C1 segment of cervical spinal cord (tissue), 14 donors: ENCODE data around the gene DEDD2.

Source experiments
- DNase-seq, 14 donors: peaks; one replicate each; lab custom pipeline; 2025; lab: John Stamatoyannopoulos, UW

DEDD2 gene

DNA sequence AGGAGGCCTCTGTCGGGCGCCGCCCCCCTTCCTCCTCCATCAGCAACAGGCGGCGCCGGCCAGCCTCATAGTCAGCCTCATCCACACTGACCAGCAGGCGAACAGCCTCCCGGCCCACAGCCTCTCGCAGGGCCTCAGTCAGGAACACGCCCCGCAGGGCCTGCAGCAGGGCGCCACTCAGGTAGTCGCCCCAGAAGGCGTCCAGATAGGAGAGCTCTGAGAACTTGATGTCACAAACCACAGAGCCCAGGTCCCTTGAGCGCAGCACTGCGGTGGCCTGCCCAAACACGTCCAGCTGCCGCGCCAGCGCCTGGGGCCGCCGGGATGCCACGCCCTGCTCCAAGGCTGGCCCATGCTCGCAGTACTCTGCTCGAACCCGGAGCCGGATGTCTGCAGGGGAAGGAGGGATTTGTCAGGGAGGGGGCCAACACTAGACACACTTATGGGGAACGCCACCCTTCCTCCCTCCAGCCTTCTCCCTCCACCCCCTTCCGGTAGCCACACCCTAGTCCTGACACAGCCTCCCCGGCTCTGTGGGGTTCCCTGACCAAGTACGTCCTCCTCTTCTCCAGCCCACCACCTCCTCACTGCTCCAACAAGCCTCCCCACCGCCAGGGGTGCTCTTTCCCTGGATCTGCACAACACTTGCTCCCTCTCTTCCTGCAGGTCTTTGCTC lies 17.9 kb downstream of the DEDD2 start:
- no peak for DNase-seq

DNA sequence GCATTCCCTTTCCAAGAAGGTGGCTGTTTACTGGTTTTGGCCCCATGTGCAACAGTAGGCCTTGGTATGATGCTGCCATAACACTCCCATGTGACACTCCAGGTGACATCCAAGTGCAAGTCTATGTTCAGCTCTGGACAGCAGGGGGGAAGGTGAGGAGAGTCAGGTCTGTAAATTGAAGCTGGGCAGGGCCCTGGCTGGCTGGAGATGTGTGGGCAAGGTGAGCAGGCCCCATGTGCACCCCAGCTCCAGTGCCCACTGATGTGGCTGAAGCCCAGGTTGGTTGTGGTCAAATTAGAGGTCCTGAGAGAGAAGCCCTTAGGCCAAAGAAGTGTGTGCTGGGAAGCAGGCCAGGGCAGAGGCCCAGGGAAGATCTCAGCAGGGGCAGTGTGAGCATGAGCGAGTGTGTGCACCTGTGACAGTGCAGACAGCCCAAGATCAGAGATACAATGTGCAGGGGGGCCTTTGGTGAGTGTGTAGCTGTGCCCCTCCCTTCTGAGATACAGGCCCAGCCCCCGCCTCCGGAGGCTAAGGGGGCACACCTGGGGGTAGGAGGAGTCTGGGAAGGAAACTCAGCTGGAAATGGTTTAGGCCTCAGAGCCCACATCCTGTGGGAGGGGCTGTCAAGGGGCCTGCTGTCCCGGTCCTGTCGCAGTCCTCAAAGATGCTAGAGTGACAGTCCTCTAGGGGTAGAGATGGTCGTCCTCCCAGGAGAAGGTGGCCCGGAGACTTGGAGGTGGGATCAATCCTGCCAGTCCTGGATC lies 18.6 kb downstream of the DEDD2 start:
- DNase-seq = no peak

DNA sequence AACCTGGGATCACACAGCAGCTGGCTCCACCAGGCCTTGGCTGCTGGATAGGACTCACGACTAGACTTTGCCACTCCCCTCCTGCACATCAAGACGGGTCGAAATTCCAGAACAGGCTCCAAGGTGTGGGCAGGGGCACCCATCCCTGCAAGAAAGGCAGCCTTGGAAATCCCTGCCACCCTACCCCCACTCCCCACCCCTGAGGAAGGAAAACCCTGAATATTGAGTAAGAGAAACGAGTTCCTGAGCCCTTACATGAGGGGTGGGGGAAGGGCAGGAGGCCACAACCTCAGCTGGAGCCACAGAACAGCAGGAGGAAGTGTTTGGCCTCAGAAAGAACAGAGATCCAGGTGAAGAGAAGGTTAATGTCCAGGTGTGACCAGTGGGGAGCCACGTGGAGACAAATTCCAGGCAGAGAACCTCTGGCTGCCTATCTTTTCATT lies 20.1 kb downstream of the DEDD2 start:
- no peak for DNase-seq

DNA sequence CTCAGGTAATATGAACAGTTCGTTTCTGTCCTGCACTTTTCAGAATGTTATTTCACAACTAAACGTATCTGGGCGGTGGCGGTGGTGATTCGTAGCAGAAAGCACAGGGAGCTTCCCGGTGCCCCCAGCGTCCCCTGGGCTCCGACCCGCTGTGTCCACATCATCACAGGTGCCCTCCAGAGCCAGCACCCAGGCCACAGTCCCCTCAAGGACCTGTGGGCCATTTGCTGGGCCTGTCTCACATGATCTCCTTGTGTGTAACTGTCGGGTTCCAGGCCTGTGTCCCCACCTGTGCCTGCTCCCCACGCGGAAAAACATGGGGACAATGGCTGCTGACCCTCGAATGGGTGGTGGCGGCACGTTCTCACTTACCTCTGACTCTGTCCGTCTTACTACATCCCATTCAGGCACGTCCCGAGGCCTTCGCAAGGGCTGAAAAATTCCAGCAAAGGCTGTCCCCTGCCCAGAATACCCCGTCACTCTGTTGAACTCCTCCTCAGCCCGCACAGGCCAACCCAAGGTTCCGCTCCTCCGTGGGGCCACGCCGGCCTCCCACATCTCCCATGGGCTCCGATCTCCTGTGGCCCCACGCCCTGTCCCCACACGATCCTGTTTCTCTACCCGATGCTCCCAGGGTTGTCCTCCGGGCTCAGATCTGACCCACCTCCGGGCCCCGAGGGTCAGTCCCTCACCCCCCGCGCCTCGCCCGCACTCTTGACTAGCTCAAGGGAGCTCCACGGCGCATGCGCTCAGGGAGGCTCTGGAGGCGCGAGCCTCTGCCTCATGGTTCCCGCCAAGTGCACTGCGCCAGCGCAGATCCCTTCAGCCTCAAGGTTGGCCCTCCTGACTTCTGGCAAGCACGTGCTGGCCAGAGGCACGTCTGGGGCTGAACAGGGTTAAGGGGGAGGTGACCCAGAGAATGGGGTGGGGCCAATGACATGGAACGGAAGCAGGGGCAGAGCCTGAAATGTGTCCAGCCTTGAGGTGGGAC lies 21.2 kb downstream of the DEDD2 start:
- DNase-seq = no peak

DNA sequence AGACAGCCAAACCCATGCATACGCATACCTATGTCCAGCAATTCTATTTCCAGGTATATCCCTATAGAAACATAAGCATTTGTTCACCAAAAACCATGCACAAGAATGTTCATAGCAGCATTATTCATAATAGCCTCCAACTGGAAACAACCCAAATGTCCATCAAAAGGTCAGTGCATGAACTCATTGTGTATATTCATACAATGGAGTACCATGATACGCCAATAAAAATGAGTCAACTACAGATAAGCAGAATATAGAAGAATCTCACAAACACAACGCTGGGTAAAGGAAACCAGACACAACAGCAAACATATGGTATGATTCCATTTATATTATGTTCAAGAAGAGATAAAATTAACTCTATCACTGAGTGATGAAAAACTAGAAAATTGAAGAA lies 23.8 kb downstream of the DEDD2 start:
- DNase-seq = no peak

DNA sequence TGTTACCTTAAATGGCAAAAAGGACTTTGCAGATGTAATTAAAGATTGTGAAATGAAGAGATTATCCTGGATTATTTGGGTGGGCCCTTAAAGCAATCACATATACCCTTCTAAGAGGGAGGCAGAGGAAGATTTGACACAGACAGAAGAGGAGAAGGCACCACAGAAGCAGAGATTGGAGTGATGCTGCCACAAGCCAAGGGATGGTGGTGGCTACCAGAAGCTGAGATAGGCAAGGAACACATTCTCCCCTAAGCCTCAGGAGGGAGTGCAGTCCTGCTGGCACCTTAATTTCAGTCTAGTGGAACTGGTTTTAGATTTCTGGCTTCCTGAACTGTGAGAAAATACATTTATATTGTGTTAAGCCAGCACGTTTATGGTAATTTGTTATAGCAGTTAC lies 24.2 kb downstream of the DEDD2 start:
- no peak for DNase-seq

DNA sequence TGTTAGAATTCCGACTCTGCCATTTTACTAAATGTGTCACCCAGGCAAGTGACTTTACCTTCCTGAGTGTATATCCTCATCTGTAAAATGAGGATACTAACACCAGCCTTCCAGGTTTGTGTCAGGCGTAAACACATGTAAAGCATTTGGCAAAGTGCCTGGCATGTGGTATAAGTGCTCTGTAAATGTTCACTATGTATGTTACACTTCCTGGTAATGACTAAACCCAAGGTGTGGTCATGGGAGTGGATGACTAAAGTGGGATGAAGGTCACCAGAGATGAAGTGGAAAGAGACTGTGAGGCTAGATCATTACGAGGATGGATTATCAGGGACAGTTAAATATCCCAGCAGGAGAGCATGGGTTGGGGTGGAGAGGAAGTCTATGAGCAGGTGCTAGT lies 25.6 kb downstream of the DEDD2 start:
- DNase-seq = no peak

DNA sequence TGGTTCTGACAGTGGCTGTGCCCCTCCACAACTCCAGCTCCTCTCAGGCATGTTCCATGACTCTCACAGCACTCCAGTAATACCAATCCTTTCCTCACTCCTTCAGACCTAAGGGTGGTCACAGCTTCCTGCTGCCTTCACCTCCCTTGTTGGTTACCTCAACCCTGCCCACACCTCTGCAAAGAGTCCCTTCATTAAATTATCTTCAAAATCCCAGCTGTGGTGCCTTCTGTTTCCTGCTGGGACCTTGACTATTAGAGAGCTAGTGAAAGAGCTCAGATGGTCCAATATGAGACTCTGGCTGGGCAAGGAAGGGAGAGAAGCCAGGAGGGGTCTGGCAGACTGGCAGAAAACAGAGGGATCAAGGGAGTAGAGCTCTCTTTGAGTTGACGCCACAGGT lies 26.1 kb downstream of the DEDD2 start:
- DNase-seq = no peak

DNA sequence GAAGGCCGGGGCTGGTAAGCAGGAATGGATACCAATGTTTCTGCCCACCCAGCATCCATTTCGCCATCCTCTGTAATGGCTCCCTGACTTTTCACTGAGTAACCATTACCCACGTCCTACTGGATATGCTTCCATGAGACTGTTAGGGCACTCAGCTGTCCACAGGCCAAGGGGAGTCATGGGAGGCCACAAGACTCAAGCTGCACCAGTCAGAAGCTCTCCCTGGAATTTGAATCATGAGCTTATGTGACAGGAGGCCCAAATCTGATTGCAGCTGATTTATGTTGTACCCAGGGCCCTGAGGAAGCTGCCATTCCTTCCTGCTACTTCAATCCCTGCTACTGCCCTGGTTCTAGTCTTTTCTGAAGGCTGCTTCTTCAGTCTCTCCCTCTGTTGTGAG lies 28.3 kb downstream of the DEDD2 start:
- DNase-seq = no peak

DNA sequence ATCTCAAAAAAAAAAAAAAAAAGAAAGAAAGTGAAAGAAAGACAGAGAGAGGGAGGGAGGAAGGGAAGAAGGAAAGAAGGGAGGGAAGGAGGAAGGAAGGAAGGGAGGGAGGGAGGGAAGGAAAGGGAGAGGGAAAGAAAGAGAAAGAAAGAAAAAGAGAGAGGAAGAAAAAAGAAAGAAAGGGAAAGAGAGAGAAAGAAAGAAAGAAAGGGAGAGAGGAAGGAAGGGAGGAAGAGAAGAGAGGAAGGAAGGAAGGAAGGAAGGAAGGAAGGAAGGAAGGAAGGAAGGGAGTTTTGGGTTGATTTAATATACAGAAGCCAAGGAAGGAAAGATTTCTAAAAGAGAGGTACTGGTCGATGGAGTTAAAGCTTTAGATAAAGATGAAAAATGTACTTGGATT lies 28.8 kb downstream of the DEDD2 start:
- DNase-seq = no peak

DNA sequence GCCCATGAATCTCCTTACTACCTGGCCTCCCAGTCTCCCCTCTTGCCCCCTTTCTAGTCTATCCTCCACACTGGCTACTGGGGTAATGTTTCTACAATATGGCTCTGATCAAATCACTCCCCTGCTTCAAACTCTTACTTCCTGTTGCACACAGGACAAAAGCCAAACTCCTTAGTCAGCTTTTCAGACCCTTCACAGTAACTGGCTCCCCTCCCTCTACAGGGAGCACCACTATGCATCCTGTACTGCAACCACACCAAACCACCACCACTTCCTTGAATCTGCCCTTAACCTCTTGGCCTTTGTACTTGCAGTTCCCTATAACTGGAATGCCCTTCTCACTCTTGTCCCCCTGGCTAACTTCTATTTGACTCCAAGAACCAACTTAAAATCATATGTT lies 32.2 kb downstream of the DEDD2 start:
- DNase-seq = no peak

DNA sequence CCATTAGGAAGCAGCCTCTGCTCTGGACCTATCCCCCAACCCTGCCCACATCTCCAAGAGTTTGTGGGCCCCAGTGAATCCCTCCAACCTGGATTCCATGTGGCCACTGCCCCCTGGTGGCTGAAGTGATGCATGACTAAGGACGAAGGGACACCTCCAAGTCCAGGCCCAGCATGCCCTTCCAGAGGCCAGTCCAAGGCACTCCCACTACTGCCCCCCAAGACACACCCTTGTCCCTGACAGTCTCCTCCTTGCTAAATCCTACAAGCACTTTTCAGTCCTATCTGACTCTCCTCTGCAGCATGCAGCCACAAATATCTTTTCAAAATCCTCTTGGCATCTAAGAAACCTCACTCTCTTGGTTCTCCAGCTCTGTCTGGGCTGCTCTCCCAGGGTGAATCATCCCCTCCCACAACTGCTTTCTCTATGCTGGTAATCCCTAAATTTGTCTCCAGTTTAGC lies 33.0 kb downstream of the DEDD2 start:
- DNase-seq = peak in 11 of 14 donors; percentile 30 to 72 (median 52)

DNA sequence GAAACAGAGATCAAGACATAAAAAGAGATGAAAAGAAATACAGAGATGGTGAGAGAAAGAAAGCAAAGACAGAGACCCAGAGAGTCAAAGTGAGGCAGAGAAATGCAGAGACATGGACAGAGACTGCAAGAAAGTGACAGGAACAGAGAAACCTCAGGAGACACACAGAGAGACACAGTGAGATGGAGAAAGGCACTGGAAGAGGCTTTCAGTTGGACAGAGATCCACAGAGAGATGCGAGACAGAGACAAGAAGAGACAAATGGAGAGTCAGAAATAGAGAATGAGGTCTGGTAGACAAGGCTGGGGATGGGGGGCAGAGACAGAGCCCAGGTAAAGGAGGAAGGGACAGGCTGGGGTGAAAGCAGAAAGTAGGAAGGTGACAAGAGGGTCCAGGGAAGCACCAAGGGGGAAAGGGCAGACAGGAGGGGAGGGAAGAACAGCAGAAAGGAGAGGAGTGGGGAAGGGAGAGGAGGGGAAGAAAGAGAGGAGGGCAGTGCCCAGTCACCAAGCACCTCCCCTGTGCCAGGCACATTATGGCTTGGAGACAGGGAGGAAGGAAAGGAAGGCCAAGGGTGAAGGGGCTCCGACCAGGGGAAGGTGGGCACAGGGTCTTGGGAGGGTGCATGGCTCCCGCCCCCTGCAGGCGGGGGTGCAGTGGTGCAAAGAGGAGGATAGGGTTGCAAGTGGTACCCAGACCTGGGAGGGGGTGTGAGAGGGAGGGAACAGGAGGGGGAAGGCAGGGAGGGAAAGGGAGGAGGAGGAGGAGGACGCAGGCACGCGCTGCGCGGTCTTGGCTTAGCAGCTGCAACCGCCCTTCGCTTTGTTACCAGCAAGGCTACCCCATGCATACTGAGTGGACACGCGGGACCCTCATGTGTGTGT lies 38.4 kb downstream of the DEDD2 start:
- no peak for DNase-seq

DNA sequence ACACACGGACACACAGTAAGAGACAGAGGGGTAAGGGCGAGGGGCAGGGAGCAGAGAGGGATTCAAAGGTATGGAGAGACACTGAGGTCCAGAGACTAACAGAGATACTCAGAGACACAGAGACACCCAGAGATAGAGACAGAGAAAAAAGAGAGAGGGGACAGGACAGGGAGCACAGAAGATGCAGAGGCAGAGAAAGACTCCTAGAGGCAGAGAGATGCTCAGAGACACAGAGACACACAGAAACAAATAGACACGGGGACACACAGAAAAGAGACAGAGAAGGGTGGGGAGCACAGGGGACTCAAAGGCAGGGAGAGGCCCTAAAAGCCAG lies 39.8 kb downstream of the DEDD2 start:
- no peak for DNase-seq

DNA sequence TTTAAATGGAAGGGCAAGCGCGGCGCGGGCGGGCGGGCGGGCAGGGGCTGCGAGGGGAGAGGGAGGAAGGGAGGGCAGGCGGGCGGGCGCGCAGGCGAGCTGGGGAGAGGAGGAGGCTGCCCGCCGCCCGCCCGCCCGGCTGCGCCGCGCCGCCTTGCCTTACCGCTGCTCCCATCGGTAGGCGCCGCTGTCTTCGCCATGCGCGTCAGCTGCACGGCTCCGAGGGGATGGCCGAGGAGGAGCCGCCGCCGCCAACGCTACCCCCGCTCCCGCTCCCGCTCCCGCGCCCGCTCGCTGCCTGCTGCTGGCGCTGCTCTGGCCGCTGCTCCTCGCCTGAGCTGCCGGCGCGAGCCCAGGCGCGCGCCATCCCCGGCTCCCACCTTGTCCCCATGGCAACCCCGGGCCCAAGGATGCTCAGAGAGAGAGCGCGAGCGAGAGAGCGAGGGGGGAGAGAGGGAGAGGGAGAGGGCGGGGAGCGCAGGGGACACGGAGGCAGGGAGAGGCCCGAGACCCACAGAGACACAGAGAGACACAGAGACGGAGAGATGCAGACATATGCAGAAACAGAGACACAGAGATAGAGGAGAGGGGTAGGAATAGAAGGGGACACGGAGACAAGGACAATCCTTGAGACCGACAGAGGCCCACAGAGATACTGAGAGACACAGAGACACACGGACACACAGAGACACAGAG lies 40.3 kb downstream of the DEDD2 start:
- DNase-seq = peak in 12 of 14 donors; percentile 3 to 86 (median 36)

DNA sequence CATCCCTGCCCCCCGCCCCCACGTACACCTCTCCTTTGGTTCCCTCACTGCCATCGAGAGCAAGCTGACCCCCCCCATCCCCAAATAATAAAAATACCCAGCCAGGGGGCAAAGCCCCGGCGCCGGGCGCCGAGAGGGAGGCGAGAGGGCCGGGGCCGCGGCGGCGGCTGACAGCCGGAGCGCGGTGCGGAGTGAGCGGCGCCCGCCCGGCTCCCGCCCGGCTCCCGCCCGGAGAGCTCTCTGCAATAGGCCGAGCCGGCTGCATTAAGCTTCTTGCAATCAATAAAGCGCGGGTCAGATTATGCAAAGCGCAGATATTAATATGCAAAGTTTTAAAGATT lies 40.9 kb downstream of the DEDD2 start:
- peak in 3 of 14 donors; percentile 42 to 55 (median 52) for DNase-seq

DNA sequence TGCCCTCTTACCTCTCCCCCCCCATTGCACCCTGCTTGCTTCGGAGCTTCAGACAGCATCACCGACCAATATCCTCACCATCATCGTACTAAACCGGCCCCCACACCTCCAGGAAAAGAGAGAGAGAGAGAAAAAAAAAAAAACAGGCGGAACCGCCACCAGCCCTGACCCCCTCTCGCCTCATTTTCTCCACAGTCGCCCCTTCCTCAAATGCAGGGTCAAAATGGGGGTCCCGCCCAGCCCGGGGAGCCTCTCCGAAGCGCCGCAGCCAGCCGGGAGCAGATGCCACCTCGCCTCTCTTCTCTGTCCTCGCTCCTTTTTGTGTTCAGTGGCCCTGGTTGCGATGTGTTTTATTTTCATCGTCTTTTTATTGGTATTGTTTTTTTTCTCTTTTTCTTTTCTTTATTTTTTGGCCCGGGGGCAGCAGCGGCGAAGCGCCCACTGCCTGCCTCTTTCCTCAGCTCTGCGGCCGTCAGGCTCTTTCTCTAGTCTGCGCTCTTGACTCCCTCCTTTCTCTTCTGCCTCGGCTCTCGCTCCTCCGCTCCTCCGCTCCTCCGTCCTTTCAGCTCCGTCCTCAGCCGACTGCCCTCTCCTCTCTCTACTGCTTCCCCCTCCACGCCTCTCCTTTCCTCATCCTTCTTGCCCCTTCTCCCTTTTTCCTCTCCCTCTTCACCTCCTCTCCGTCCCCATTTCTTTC lies 41.4 kb downstream of the DEDD2 start:
- peak in 4 of 14 donors; percentile 2 to 59 (median 12) for DNase-seq

DNA sequence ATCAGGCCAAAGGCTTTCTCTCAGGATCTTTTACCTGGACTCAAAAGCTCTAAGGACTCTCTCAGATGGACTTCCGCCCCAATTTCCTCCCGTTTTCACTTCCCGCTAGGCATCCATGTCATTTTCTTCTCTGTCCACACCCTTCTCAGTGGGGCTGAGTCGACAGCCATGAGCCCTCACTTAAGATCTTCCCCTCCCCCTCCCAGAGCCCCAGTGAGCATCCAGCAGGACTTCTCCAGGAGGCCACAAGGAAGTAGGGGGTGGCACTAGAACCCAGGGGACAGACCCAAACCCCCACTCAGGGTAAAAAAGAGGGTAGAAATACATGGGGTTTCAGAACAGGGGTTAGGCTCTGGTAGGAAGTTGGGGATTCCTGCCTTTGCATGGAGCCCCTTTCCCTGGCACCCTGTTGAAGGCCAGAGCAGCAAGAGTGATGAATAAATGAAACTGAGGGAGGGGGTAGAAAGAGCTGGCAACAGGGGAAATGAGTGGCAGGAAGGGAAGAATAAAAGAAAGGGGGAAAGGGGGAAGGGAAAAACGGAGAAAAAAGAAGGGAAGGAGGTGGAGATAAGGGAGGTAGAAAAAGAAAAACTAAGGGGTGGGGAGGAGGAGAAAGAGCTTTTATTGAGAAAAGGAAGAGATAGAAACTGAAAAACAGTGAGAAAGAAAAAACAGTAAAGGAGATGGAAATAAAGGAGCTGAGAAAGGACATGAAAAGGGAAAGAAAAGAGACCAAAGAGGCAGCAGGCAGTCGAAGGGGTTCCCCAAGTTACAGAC lies 42.3 kb downstream of the DEDD2 start:
- peak in 1 of 14 donors; percentile 13 for DNase-seq

DNA sequence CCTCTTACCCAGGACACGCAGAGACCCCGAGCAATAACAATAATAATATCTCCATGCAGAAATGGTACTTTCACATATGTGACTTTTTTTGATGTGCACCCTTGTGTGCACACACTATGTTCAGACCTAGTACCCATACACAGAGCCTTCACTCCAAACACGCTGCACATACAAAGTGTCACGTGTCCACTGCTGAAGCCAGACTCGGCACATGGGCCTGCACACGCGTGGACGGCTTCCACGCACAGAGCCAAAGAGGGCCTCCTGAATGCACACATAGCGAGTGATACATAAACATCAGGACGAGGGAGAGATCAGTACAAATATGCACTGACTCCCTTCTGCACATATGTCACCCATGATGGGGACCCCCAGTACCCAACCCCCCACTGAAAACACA lies 43.3 kb downstream of the DEDD2 start:
- DNase-seq = no peak
